Activated CD8-positive, alpha-beta memory T cell treated with anti-CD3 and anti-CD28 coated beads for 4 hours (primary cell): ENCODE measurements around the gene FAF2.
"Not testable (repeated sequence)": the region's sequence is repeated elsewhere in the genome, so short reads cannot be mapped to it uniquely, and the experiment has no call there.

ENCODE experiments used
- DNase-seq, 2 donors: peaks; one replicate each; pipeline ENCODE4 v3.0.0-alpha.2; 2020; ENCODE audit warnings: low read depth in 2 of 2

The FAF2 gene

DNA sequence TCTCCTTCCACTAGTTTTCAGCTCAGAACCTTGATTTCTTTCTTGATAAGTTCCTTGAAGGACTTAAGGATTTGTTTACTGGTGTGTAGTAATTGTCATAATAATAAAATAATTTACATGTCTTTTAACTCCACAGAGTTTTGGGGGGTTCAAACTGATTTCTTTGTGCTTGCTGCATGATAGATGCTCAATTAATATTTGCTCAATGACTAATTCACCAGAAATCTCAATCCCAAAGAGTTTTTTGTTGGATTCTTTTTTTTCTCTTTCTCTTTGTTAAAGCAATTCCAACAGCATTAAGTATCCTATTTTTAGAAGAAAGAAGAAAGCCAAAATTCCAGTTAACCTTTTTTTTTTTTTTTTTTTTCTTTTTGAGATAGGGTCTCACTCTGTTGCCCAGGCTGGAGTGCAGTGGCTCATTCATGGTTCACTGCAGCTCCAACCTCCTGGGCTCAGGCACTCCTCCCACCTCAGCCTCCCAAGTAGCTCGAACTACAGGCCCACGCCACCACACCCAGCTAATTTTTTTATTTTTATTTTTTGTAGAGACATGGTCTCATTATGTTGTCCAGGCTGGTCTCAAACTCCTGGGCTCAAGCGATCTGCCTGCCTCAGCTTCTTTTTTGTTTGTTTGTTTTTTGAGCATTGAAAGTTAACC lies 10.8 kb downstream of the FAF2 start:
- DNase-seq: no peak

DNA sequence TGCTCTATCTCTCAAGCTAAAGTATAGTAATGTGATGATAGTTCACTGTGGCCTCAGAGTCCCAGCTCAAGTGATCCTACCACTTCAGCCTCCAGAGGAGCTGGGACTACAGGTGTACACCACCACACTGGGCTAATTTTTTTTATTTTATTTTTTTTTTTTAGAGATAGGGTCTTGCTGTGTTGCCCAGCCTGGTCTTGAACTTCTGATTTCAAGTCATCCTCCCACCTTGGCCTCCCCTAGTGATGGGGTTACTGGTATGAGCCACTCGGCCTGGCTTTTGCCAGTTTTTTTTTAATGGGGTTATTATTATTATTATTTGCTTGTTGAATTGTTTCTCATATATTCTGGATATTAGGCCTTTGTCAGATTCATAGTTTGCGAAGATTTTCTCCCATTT lies 13.2 kb downstream of the FAF2 start:
- DNase-seq: no peak

DNA sequence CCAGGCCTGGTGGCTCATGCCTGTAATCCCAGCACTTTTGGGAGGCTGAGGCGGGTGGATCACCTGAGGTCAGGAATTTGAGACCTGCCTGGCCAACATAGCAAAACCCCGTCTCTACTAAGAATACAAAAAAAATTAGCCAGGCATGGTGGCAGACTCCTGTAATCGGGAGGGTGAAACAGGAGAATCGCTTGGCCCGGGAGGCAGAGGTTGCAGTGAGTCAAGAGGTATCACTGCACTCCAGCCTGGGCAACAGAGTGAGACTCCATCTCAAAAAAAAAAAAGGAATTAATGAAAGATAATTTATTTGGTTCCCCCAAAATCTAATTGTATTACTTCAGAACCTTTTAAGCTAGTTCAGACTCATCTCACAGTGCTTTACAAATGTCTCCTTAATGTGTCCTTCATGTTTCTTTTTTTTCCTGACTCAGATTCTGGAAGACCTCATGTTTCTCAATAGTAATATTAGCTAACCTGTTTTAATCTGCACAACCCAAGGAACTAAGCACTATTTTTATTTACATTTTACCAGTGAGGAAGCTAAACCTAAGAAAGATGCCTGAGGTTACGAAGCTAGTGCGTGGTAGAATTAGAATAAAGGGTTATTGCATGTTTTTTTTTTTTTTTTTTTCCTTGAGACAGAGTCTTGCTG lies 15.1 kb downstream of the FAF2 start:
- no peak for DNase-seq

DNA sequence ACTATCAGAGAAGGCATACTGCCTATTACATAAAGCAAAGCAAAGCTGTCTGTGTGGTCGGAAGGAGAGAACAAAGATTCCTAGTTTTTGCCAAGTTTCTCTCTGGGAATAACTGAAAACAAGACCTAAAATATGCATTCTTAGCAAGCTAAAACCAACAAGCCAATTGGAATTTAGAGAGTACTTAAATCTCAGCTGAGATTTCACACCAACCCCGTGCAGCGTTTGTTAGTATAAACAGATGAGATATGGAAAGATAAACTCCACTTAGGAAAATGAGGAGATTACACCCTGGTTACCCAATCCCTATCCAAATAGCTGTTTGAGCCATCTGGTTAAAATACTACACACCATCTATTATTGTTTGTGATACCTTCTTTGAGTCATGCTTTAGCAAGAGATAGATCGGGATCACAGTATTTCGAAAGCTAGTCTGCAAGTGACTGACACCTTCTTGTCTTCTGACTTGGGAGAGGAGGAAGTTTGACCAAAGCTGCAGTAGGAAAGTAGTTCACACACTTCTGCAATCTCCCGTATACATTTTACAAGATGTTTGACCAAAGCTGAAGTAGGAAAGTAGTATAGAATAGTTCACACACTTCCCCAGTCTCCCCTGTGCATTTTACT lies 18.2 kb downstream of the FAF2 start:
- DNase-seq: no peak

DNA sequence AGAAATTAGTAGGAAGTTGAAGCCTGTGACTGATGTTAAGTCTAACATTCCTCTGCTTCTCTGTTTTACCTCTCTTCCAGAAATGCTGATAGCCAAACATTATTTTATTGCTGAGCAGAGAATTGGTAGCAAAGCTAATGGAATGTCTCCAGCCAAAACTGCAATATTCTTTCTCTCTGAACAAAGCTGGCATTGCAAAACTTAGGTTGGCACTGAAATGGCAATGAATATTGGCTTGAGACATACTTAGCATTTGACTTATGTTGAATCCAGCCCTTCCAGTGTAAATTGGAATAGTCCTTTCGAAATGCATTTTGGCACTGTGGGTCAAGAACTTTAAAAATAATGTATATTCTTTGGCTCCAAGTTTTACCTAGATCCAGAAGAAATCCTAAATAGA lies 21.1 kb downstream of the FAF2 start:
- no peak for DNase-seq

DNA sequence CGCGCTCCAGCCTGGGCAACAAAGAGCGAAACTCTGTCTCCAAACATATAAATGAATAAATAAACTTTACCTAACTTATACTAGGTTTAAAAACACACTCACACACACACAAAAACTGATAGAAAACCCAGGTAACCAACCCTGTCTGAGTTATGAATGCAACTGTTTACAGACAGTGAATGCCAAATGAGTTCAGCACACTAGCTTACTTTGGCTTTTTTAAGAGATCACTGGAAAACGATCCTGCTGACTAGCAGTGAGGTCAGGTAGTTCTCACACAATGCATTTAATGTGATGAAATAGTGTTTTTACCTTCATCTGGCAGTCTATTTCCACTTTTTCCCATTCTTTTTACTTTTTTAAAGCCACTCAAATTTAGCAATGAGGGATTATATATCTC lies 22.4 kb downstream of the FAF2 start:
- DNase-seq: no peak

DNA sequence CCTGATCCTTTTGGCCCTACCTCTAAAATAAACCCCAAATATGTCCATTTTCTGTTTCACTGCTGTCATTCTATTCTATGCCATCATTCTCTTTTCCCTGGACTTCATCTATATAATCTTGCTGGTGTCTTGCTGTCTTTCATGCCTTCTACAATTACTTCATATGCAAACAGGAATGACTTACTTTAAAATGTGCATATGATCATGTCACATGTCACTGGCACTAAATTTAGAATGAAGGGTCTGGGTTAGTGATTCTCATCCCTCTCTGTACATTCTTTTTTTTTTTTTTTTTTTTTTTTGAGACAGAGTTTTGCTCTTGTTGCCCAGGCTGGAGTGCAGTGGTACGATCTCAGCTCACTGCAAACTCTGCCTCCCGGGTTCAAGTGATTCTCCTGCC lies 22.9 kb downstream of the FAF2 start:
- no peak for DNase-seq

DNA sequence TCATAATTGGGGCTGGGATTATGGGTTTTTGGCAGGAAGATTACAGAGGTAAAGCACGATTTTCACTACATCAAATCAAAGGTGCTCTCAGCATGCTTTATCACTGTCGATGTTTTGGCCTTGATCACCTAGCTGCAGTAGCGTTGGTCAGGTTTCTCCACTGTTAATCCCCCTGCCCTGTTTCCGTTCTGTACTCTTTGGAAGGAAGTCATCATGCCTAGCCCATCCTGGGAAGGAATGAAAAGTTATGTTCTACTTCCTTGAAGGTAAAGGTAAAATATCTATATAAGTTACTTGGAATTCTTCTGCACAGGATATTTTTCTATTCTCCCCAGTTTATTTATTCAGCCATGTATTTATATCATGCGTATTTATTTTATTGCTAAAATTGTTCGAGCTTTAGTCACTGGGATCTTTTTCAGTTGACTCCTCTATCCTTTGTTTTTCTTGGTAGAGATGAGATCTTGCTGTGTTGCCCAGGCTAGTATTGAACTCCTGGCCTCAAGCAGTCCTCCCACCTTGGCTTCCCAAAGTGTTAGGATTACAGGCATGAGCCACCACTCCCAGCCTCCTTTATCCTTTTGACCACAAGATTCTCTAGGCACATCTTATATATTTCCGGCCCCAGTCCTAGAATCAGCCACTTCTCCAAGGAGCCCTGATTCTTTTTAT lies 25.3 kb downstream of the FAF2 start:
- no peak for DNase-seq

DNA sequence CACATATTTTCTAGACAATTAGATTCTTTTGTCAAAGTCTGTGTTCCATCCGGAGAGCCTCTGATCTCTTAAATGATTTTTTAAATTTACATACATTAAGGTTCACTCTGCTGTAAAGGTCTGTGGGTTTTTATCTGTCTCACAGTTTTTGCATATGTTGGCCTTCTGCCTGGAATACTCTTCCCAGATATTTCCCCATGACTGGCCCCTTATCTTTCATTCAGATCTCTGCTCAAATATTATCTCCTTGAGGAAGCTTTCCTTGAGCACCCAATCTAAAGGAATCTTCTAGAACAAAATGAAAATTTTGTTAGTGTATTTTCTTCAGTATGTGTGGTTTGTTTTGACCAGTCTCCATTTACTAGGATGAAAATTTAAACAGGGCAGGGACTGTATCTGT lies 26.3 kb downstream of the FAF2 start:
- DNase-seq: no peak

DNA sequence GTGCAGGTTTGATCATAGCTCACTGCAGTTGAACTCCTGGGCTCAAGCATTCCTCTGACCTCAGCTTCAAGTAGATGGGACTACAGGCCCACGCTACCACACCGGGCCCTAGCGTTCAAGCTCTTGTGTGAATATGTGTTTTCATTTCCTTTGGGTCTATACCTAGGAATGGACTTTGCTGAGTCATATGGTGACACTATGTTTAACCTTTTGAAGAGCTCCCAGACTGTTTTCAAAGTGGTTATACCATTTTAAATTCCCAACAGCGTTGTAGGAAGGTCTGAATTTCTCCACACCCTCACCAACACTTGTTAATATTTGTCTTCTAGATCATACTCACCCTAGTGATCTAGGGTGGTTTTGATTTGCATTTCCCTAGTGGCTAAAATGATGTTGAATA lies 33.5 kb downstream of the FAF2 start:
- DNase-seq: no peak

DNA sequence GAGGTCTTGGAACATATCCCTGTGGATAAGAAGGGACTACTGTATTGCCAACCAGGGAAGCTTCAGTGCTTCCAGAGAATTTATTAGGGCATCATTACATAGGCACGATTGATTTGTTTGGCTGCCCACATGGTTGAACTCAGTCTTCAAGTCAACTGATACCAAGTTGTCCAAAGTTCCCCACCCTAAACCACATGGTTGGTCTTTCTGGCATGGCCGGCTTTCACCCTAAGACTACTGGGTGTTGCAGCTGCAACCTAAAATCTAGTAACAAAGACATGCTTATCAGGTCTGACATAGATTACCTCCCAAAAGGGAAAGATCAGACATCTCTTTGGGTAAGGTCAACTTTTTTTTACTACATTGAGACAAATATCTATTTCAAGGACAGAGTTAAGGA lies 37.0 kb downstream of the FAF2 start:
- no peak for DNase-seq

DNA sequence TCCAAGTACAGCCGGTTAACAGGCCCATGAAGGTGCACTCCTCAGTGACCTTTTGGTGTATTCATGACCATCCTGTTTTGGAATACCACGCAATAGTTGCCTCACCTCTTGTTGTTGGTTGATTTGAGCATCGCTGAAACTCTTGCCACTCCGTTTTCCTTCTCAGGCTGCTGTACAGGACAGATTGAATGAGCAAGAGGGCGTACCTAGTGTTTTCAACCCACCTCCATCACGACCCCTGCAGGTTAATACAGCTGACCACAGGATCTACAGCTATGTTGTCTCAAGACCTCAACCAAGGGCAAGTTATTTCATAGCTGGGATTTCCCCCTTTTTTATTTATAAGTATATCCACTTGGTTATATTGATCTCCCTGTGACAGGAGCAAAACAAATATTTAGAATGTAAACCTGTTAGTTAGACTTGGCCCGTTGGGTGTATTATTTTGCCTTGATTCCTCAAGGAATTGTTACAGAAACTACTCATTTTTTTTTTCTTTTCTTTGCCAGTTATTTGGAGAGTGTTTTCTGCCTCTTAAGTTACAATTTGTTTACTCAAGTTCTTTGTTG lies 38.1 kb downstream of the FAF2 start:
- no peak for DNase-seq

DNA sequence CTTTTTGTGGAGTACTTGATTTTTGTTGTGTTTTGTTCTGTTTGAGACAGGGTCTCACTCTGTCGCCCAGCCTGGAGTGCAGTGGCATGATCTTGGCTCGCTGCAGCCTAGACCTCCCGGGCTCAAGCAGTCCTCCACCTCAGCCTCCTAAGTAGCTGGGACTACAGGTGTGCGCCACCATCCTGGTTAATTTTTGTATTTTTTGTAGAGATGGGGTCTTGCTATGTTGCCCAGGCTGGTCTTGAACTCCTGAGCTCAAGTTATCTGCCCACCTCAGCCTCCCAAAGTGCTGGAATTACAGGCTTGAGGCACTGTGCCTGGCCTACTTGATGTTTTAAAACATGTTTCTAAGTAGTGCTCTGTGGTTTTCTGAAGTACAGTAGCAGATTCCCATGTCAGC lies 39.0 kb downstream of the FAF2 start:
- not testable (repeated sequence) for DNase-seq

DNA sequence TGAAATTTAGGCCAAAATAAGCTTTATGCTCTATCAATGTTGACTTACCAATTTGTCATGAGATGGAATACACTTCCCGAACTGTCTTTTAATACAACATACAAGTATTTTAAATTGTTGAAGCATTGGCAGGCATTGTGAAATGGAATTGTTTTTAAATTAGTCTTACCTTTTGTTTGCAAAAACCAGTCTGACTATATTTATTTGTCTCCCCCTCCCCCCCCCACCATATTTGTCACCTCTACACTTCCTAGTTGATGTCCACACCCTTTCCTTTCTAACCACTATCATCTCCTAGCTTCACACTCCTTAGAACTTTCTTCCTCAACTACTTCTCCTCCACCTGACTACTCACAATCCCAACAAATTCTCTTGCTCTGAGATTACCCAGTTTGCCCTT lies 40.9 kb downstream of the FAF2 start:
- DNase-seq: no peak

DNA sequence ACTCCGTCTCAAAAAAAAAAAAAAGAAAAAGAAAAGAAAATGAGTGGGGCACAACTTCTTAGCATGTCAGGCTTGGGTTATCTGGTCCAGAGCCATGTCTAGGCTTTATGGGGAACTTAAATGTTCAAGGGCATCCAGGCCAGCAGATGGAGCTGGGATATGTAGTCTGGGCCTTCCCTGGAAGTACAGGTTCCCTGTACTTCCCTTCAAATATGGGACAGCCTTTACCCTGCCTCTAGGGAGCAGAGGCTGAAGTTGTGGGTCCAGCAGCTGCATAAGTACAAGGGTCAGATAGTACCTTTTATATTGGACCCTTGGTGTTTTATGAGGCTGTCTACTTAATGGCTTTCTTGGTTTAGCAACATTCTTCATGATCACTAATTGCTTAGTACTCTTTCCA lies 42.1 kb downstream of the FAF2 start:
- DNase-seq: no peak

DNA sequence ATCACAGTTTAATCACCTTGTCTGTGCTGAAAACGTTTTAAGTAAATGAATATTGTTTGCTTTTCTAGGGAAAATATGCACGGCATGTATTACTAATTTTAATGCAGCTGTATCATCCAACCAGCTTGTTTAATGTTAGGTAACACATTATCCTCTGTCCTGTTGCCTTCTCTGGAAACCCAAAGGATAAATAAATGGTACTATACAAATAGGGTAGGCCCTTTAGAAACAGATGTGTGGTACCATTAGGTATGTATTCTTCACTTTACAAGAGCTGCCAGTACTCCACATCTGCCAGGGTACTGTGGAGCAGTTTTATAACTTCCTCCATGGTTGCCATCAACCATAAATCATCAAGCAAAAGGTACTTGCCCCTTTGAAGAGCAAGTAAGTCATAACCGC lies 42.9 kb downstream of the FAF2 start:
- no peak for DNase-seq

DNA sequence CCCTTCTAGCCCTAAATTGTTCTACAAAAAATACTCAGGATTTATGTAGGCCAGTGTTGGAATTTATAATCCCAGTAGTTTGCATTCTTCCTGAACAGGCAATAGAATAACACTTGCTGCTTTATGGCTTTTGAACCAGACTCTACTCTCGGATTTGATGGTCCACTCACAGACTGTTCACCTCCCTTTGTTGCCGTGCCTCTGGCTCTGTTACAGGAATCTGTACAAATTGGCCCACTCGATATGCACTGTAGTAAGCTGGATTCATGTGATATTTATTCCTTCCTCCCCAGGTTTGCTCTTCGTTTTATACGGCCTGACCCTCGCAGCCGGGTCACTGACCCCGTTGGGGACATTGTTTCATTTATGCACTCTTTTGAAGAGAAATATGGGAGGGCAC lies 43.7 kb downstream of the FAF2 start:
- no peak for DNase-seq

DNA sequence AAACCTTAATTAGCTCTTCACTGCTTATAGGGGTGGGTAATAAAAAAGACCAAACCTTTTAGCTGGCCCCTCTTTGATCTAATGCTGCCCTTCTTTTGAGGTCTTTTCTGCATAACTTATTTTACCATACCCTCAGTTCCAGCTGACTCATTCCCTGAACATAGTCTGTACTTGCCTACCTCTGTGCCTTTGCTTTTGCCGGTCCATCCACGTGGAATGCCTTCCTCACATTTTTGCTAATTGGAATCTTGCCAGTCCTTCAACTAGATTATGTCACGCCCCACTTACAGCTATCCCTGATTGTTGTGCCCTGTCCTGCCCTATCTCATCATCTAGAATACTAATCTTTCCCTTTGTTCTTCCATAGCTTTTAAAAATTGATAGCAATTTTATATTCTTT lies 44.2 kb downstream of the FAF2 start:
- no peak for DNase-seq

DNA sequence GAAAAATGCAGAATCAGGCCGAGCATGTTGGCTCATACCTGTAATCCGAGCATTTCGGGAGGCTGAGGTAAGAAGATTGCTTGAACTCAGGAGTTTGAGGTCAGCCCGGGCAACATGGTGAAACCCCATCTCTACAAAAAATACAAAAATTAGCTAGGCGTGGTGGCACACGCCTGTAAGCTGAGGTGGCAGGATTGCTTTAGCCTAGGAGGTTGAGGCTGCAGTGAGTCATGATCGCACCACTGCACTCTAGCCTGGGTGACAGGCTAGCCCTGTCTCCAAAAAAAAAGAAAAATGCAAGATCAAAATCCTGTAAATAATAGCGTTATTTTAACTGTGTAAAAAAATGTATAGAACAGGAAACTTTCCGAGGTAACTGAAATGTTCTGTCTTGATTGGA lies 49.7 kb downstream of the FAF2 start:
- DNase-seq: no peak

DNA sequence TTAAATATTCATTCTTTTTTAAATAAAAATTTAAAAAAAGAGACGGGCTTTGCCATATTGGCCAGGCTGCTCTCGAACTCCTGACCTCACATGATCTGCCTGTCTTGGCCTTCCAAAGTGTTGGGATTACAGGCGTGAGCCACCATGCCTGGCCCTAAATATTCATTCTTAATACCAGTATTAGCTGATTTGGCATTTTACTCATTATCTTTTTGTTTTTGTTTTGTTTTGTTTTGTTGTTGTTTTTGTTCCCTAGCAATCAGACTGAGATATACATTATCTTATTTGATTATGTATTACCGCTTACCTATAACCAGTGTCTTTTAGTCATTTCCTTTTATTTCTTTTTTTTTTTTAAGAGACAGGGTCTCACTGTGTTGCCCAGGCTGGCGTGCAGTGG lies 51.1 kb downstream of the FAF2 start:
- no peak for DNase-seq

DNA sequence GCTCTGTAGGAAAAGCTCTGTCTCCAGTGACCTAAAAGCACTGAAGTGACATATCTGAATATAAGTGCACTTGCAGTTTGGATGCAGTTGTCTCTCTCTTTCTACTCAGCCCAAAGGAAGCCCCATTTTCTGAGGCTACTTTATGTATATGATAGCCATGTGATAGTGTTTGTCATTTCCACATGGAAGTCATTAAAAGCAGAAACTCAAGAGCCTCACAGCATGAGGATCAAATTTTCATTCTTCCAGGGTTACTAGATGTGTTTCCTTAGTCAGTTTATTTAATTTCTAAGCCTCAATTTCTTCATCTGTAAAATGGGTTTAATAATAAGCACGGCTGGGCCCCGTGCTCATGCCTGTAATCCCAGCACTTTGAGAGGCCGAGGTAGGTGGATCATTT lies 52.3 kb downstream of the FAF2 start:
- DNase-seq: no peak

DNA sequence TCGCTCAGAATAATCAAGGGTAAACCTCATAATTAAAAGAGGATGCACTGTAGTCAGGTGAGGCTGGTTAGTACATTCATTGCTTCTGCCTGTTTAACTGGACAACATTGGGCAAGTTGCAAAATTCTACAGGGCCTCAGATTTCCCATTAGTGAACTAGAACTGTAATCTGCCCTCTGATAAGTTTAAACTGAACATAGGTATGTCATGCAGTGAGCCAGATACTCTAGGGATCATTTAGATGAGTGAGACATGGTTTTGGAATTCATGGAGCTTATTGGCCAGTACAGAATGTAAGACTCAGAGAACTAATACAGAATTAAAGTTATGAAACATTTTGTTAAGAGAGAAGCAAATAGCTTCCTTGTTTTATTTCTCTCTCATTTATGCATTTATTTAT lies 53.1 kb downstream of the FAF2 start:
- no peak for DNase-seq

DNA sequence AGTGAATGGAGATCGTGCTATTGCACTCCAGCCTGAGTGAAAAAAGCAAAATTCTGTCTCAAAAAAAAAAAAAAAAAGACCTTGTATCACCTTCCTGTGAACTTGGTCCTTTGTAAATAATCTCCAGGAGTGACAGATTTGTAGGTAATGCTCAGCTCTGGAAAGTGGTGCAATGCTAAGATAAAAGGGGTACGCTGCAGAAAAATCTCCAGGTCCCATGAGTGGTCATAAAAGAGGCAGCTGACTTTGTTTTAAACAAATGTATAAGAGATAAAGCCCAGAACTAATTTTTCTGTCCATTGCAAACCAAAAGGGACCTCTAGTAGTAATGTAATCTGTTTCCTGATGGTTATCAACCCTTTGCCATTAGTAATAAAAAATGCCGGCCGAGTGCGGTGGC lies 55.3 kb downstream of the FAF2 start:
- no peak for DNase-seq
